Parietal lobe (tissue), 1 donor: ENCODE measurements around the gene CDPF1. TPM values are rescaled to one million over a fixed set of nuclear protein-coding genes. Genes with fewer than 3 reads are reported as not detected.

ENCODE experiments used
- total RNA-seq: library from RNA; depleted of rRNA; stranded (reverse); fragments of >200 nt; gene quantifications from one replicate; pipeline ENCODE4 v1.2.3, GENCODE V29; 2014

Gene CDPF1
- 14.1 TPM for total RNA-seq

DNA sequence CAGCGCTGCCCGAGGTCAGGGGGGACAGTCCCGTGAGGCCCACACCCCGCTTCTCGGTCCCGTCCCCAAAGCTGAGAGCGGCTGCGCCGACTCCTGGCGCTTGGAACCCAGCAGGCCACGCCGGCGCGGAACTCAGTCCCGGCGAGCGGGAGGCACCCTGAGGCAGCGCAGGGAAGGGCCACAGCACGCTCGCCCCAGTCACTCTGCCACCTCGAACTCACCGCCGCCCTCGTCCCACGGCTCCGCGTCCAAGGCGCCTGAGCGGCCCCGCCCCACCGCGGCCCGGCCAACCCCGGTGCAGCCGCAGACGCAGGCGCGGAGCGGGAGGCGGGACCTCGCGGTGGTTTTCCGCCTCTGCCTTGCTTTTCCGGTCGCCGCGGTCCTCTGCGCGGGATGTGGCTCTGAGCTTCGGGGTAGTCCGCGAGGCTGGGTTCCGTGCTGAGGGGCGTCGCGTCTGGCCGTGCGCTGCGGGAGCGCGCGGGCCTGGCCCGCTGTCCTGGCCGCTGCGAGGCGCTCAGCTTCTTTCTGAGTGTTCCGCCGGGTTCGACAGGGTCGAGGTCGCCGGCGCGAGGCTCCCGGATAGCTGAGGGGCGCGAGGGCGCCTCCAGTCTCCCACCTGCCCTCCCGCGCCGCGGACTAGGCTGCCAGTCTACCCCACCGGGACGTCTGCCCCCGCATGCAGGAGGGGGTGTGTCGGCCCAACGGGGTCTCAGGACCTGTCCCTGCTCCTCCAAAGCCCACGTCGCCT is at the start of gene CDPF1:
Gene CDPF1 (minus strand): TSS at position 259 of the 748 bp plus-strand sequence. CDS start 2,009 bp downstream, outside the sequence.

DNA sequence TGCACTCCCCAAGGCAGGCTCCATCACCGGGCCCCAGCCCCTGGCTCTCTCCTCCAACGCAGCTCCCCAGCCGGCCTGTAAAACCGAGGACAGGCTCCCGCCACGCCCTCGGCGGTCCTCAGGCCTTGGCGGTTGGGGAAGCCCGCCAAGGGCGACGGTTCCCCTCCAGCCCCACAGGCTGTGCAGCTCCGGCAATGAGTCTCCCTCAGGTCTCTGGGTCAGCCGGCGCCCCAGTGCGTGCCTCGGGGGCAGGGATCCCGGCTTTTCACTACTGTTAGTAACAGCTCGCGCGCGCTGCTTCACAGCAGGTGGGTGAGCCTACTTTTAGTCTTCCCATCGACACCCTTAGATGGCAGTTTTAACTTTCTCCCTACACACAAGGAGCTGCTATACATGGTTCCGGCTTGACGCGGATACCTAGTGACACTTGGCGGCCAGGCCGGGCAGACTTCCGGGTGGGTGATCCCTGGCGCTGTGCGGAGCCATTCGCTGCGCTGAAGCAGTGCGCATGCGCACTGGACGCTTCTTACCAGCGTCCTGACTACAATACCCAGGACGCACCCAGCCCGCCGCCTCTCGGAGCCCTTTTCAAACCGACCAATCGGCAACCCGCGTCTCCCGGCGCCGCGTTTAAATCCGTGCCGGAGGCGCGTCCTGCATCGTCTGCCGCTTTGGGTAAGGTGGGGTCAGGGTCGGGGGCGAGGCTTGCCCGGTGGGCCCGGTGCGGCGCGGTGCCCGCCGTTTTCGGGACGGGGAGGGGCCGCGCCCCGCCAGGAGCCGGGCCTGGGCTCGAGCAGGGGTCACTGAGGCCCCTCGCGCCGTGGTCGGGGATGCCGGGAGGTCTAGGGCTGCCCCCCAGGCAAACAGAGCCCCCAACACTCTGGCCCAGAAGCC is 46.4 kb upstream of the CDPF1 start, which contains the start of gene GTSE1:
Gene GTSE1 (plus strand): TSS at position 614 of the 894 bp plus-strand sequence. CDS start 531 bp downstream, outside the sequence.

DNA sequence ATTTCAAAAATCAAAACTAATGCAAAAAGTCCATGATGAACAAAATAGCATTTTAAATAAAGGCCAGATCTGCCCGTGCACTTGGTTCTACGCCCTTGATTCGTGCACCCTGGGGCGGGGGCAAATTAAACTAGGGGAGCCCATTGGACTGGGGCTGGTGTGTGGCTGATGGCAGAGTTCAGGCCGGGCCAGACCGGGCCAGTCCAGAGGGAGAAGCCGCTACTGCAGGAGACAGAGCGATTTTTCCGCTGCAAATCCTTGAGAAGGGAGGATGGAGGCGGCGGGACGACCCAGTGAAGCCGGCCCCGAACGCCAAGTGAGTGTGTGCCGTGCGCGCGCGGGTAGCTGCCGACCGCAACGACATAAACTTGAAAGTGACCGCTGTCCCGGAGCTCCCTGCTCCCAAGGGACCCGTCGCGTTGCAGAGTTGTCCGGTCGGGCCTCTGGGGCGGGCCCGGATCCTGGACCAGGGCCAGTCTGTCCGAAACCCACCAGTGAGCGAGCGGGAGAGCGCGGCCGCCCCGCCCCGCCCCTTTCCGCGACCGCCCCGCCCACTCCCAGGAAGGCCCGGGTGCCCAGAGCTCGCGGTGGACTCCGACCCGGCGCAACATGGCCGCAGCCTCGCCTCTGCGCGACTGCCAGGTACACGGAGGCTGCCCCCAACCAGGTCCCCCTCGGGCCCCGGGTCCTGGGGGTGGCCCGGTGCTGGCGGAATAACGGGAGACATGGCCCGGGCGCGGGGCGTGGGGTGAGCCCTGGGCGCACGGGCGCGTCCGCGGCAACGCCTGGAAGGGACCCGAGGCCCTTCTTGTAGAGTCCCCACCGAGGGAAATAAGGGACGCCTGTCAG is 17.6 kb upstream of the CDPF1 start, which contains the start of gene TTC38:
Gene TTC38 (plus strand): TSS at position 578 of the 849 bp plus-strand sequence. CDS start 32 bp downstream, at position 610.

DNA sequence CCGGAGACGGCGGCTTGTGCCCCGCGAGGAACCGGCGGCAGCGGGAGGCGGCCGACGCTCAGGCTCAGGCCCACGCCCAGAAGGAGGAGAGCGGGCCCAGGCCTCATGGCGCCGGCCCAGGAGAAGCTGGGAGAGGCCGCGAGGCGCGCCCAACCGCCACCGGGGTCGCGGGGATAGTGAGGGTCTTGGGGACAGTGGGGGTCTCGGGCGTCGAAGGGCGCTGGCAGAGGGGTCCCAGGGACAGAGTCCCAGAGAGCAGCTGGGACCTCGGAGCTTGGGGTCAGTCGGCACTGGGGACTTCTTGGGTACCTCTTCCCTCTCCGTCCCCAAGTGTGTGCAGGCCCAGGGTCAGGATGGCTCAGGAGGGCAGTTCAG is 13.1 kb upstream of the CDPF1 start, which contains the start of gene PKDREJ:
Gene PKDREJ (minus strand): TSS at position 128 of the 375 bp plus-strand sequence. CDS start 21 bp downstream, at position 107.

Other genes with a start within 250 kb of the CDPF1 start
- gene PPARA, start 99.8 kb downstream of the CDPF1 start, total RNA-seq, result 9.1 TPM
- under 0.01 TPM for gene PKDREJ, start 13.1 kb upstream of the CDPF1 start, total RNA-seq
- 11.9 TPM for gene TTC38, start 17.7 kb upstream of the CDPF1 start, total RNA-seq
- 3.1 TPM for gene GTSE1, start 46.6 kb upstream of the CDPF1 start, total RNA-seq
- gene TRMU, start 85.4 kb upstream of the CDPF1 start, total RNA-seq, result 65.4 TPM